ENCODE results near the gene TAS2R7.
"Not testable (repeated sequence)": the region's sequence is repeated elsewhere in the genome, so short reads cannot be mapped to it uniquely, and the experiment has no call there.

TAS2R7 gene

GRCh38 chr12:10802587-10802986, at the start of gene TAS2R7:
TSS of gene TAS2R7 (minus strand) at chr12:10802627. CDS start at chr12:10802570, 57 bp downstream.
- no peak for DNase-seq (ENCODE audit: low read depth)

GRCh38 chr12:10851243-10851858, 48.9 kb upstream of the TAS2R7 start:
- DNase-seq (ENCODE audit: low read depth) = no peak

- DNase-seq (ENCODE audit: low read depth) = no peak
Observed at GRCh38 chr12:10849425-10849878, 47.0 kb upstream of the TAS2R7 start, which contains the start of gene PRR4. TSS of gene PRR4 (minus strand) at chr12:10849475. CDS start at chr12:10849437, 38 bp downstream.

GRCh38 chr12:10847744-10848143, 45.3 kb upstream of the TAS2R7 start:
- no peak for DNase-seq (ENCODE audit: low read depth)

- DNase-seq (ENCODE audit: low read depth) = no peak
Observed at GRCh38 chr12:10842862-10843261, 40.4 kb upstream of the TAS2R7 start.

GRCh38 chr12:10838461-10838860, 36.0 kb upstream of the TAS2R7 start:
- DNase-seq (ENCODE audit: low read depth) = no peak

- DNase-seq (ENCODE audit: low read depth) = no peak
Observed at GRCh38 chr12:10829994-10830393, 27.6 kb upstream of the TAS2R7 start.

- DNase-seq (ENCODE audit: low read depth) = no peak
Observed at GRCh38 chr12:10826258-10826657, 23.8 kb upstream of the TAS2R7 start, which contains the start of gene TAS2R10. TSS of gene TAS2R10 (minus strand) at chr12:10826358. CDS start at chr12:10826269, 89 bp downstream.

GRCh38 chr12:10824957-10825356, 22.5 kb upstream of the TAS2R7 start:
- no peak for DNase-seq (ENCODE audit: low read depth)

- DNase-seq (ENCODE audit: low read depth) = no peak
Observed at GRCh38 chr12:10811883-10812536, 9.6 kb upstream of the TAS2R7 start.

GRCh38 chr12:10810068-10810467, 7.6 kb upstream of the TAS2R7 start, which contains the start of gene TAS2R9:
TSS of gene TAS2R9 (minus strand) at chr12:10810168. CDS start at chr12:10810075, 93 bp downstream.
- DNase-seq (ENCODE audit: low read depth) = no peak

- DNase-seq (ENCODE audit: low read depth) = no peak
Observed at GRCh38 chr12:10807186-10807585, 4.8 kb upstream of the TAS2R7 start, which contains the start of gene TAS2R8. TSS of gene TAS2R8 (minus strand) at chr12:10807286. CDS start at chr12:10806980, 306 bp downstream.

GRCh38 chr12:10801741-10802140, 686 bp downstream of the TAS2R7 start:
- no peak for DNase-seq (ENCODE audit: low read depth)

GRCh38 chr12:10794222-10794621, 8.2 kb downstream of the TAS2R7 start:
- no peak for DNase-seq (ENCODE audit: low read depth)

GRCh38 chr12:10791769-10792168, 10.7 kb downstream of the TAS2R7 start:
- not testable (repeated sequence) for DNase-seq (ENCODE audit: low read depth)

GRCh38 chr12:10783252-10783651, 19.2 kb downstream of the TAS2R7 start:
- DNase-seq (ENCODE audit: low read depth) = no peak

GRCh38 chr12:10779103-10779502, 23.3 kb downstream of the TAS2R7 start:
- DNase-seq (ENCODE audit: low read depth) = no peak

- no peak for DNase-seq (ENCODE audit: low read depth)
Observed at GRCh38 chr12:10771132-10771733, 31.2 kb downstream of the TAS2R7 start.

- DNase-seq (ENCODE audit: low read depth) = no peak
Observed at GRCh38 chr12:10759657-10760056, 42.8 kb downstream of the TAS2R7 start.

- DNase-seq (ENCODE audit: low read depth) = no peak
Observed at GRCh38 chr12:10756194-10756593, 46.2 kb downstream of the TAS2R7 start.

- DNase-seq (ENCODE audit: low read depth) = peak; percentile 18
Observed at GRCh38 chr12:10753059-10753458, 49.4 kb downstream of the TAS2R7 start.
